HG03196 (cell line): ENCODE data around the gene TEX54.
"Not testable (repeated sequence)": the region's sequence is repeated elsewhere in the genome, so short reads cannot be mapped to it uniquely, and the experiment has no call there.

Experiments
- ATAC-seq: cut with Tn5 transposase; IDR thresholded peaks from one replicate; pipeline ENCODE4 v1.9.1; 2021; ENCODE audit not compliant: unreplicated experiment

The TEX54 gene

GRCh38 chr11:62855571-62856332, 23.1 kb upstream of the TEX54 start:
- ATAC-seq: peak; percentile 87

GRCh38 chr11:62854825-62855570, 22.4 kb upstream of the TEX54 start:
- no peak for ATAC-seq

GRCh38 chr11:62854013-62854824, 21.6 kb upstream of the TEX54 start:
- ATAC-seq: no peak

GRCh38 chr11:62853279-62853965, 20.8 kb upstream of the TEX54 start:
- no peak for ATAC-seq

GRCh38 chr11:62852523-62853188, 20.0 kb upstream of the TEX54 start:
- no peak for ATAC-seq

GRCh38 chr11:62851807-62852522, 19.3 kb upstream of the TEX54 start:
- ATAC-seq: no peak

GRCh38 chr11:62850911-62851806, 18.5 kb upstream of the TEX54 start:
- ATAC-seq: no peak

GRCh38 chr11:62847767-62848314, 15.2 kb upstream of the TEX54 start:
- no peak for ATAC-seq

GRCh38 chr11:62846177-62846576, 13.5 kb upstream of the TEX54 start:
- ATAC-seq: no peak

- no peak for ATAC-seq
Measured at GRCh38 chr11:62844154-62844553, 11.5 kb upstream of the TEX54 start.

- ATAC-seq: no peak
Measured at GRCh38 chr11:62843466-62843865, 10.8 kb upstream of the TEX54 start.

- ATAC-seq: not testable (repeated sequence)
Measured at GRCh38 chr11:62842891-62843290, 10.2 kb upstream of the TEX54 start.

- ATAC-seq: no peak
Measured at GRCh38 chr11:62842171-62842741, 9.6 kb upstream of the TEX54 start.

- ATAC-seq: peak; percentile 38
Measured at GRCh38 chr11:62841361-62842170, 8.9 kb upstream of the TEX54 start.

GRCh38 chr11:62840721-62841360, 8.2 kb upstream of the TEX54 start:
- not testable (repeated sequence) for ATAC-seq

- ATAC-seq: peak; percentile 48
Measured at GRCh38 chr11:62839050-62839945, 6.7 kb upstream of the TEX54 start, which contains the start of gene WDR74. Gene WDR74 (minus strand): TSS chr11:62839590. CDS start chr11:62839570, 20 bp downstream.
